ENCODE data around the gene ZIC3.

- no peak for TF ChIP-seq CTCF (IDR thresholded peaks at IDR 0.05; ENCODE audit: low read depth, low read length)
- TF ChIP-seq EZH2phosphoT487 (IDR thresholded peaks at IDR 0.05; ENCODE audit: low read depth): no peak
Measured at GRCh38 chrX:137575596-137576255, 9.8 kb downstream of the ZIC3 start.

Data from OCI-LY3 (cell line).